NCI-H2107 (cell line): ENCODE data around the gene CDR2.
"Not testable (repeated sequence)": the region's sequence is repeated elsewhere in the genome, so short reads cannot be mapped to it uniquely, and the experiment has no call there.

Experiments used
- DNase-seq: peaks from one replicate; lab custom pipeline; 2025; lab: John Stamatoyannopoulos, UW

CDR2 gene

GRCh38 chr16:22352723-22353122, 21.7 kb downstream of the CDR2 start:
- DNase-seq: no peak

DNA sequence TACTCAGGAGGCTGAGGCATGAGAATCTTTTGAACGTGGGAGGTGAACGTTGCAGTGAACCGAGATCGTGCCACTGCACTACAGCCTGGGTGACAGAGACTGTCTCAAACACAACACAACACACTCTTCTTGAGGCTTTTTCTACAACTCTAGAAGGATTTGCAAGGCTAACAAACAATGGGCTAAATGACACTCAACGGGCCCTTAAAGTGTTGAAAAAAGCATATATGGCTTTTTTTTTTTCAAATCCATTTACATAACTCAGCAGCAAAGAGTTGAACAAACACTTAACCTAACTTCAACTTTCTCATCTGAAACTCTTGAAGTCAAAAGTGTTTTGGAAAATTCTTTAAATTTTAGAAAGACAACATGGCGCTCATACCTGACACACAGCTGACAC, 22.3 kb downstream of the CDR2 start:
- no peak for DNase-seq

GRCh38 chr16:22351017-22351416, 23.4 kb downstream of the CDR2 start:
- not testable (repeated sequence) for DNase-seq

- DNase-seq: no peak
These were observed 26.1 kb downstream of the CDR2 start for GRCh38 chr16:22348291-22348690.

DNA sequence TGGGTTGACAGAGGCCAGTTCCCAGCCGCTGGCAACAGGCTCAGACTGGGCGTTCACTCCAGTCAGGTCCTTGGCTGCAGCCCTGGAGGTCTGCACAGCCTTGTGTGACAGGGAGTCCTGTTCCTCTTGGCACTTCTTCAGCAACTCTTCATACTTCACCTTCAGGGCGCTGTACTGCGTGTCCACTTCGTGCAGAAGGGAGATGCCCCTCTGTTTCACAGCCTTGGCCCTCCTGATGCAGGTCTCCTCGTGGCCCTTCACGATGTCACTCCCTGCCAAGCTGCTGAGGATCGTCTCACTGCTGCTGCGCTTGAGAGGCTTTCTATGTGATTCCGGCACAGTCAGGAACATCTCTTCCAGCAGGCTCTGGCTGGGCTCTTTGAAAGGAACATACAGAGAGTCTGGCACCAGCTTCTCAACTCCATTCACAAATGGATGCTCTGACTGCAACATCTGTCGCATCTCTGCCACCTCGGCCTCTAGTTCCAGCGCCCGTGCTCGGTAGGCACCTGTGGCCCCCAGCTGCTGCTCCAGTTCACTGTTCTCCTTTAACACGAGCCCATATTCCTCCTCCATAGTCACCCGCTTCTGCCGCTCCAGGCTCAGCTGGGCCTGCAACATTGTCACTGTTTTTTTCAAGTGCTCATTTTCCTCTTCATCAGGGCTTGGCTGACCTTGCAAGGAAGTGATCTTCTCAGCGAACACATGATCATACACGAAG, 27.2 kb downstream of the CDR2 start:
- DNase-seq: no peak

DNA sequence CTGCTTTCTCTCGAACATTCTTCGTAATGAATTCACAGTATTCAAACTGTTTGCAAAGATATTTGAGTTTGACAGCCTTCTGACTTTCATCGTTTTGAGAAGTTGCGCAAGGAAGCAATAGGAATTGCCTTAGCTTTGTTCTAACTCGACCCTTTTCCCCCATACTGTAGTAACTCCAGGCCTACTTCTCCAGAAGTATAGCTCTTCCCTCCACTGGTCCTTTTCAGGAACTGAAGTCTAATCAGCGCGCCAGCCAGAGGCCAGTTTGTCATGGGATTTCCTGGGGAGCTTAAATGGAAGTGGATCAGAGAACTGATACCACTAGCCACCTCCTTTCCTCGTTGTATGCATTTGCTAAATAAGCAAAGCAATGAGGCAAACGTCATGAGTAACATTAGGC, 27.9 kb downstream of the CDR2 start:
- DNase-seq: no peak

DNA sequence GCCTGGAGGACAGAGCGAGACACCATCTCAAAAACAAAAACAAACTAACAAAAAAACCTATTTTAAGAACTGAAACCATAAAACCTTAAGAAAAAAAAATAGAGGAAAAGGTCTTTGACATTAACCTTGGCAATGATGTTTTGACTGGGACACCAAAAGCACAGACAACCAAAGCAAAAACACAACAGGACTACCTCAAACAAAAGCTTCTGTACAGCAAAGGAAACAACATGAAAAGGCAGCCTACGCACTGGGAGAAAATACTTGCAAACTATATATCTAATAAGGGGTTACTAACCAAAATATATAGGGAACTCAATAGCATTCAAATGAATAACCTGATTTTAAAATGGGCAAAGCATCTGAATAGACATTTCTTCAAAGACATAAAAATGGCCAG, 32.3 kb downstream of the CDR2 start:
- no peak for DNase-seq

DNA sequence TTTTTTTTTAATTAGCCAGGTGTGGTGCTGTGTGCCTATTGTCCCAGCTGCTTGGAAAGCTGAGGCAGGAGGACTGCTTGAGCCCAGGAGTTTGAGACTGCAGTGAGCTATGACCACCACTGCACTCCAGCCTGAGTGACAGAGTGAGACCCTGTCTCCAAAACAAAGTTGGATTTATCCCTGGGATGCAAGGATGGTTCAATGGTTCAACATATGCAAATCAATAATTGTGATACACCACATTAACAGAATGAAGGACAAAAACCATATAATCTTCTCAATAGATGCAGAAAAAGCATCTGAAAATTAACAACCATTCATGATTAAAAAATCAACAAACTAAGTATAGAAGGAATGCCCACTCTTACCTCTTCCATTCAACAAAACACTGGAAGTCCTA, 33.5 kb downstream of the CDR2 start:
- no peak for DNase-seq

GRCh38 chr16:22337849-22338635, 36.4 kb downstream of the CDR2 start:
- no peak for DNase-seq

DNA sequence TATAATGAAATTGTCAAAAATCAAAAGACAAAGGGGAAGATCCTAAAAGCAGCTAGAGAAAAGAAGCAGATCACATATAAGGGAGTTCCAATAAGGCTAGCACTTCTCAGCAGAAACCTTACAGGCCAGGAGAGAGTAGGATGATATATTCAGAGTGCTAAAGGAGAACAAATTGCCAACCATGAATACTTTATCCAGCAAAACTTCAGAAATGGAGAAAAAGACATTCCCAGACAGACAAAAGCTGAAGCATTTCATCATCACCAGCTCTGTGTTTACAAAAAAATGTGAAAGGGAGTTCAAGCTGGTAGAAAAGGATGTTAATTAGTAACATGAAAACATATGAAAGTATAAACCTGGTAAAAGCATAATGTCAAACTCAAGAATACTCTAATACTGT, 37.4 kb downstream of the CDR2 start:
- no peak for DNase-seq

DNA sequence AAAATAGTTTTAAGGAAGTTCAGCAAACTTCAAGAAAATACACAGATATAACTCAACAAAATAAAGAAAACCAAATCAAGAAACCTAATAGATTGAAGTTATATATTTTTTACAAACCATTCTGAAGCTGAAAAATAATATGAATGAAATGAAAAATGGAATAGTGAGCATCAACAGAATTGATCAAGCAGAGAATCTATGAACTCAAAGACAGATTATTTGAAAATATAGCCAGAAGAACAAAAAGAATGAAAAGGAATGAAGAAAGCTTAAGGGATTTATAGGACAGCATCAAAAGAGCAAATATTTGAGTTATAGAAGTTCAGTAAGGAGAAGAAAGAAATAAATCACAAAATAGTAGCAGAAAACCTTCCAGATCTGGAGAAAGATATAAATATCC, 37.8 kb downstream of the CDR2 start:
- no peak for DNase-seq

- DNase-seq: no peak
These were observed 38.7 kb downstream of the CDR2 start for GRCh38 chr16:22335668-22336246.

DNA sequence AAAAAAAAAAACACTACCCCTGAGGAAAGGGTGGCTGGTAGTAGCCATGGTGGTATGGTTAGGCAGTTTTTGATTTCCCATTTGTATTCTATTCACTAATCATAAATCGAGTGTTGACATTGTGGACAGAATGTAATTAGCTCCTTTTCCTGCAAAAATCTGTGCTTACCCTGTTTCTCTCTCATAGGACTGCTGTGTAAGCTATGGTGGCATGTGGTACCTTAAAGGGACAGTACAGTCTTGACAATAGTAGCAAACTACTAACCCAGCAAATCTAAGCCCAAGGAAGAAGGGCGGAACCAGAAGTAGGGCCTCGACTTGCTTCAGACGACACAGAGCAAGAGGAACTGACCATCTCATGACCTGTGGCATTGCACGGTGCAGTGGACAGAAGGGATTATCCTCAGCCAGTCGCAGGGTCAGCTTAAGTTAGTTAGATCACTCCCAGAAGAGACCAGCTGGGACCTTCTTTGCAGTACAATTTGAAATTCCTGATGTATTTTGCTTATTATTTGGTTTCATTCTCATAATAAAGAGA, 40.9 kb downstream of the CDR2 start:
- no peak for DNase-seq

GRCh38 chr16:22330326-22330725, 44.1 kb downstream of the CDR2 start:
- DNase-seq: no peak

DNA sequence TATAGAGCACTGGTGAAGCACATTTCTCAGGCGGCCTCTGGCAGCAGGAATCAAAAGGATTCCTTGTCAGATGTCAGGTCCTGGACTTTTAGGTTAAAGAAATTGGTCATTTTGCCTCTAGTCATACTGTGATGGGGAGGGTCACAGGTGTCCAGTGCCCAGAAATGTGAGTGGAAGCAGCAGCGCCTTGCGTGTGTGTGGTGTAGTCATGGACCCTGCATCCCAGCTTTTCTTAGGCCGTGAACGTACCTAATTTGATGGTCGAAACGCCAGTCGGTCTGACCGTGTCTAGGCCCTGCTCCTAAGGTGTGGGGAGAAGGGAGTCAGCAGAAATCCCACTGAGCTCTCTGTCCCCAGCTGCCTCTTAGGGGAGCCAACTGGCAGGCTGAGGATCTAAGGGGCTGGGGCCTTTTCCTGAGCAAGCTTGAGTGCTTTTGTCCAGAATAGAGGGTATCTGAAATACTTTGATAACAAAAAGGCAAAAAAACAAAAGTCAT, 45.2 kb downstream of the CDR2 start:
- DNase-seq: no peak

GRCh38 chr16:22328081-22328725, 46.2 kb downstream of the CDR2 start:
- DNase-seq: no peak

DNA sequence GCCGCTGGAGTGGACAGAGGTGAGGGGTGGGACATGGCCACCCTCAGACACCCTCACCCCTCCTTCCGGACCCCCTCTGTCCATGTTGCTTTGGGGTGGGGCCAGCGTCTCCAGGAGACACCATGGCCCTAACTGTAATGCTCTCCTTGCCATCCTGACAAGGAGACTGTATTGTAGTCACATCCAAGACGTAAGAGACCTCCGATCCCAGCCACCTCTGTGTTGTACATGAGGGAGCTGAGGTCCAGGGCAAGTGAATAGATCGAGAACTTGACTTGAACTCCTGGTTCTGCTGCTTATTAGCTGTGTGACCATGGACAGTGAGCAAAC, 47.0 kb downstream of the CDR2 start:
- DNase-seq: no peak

DNA sequence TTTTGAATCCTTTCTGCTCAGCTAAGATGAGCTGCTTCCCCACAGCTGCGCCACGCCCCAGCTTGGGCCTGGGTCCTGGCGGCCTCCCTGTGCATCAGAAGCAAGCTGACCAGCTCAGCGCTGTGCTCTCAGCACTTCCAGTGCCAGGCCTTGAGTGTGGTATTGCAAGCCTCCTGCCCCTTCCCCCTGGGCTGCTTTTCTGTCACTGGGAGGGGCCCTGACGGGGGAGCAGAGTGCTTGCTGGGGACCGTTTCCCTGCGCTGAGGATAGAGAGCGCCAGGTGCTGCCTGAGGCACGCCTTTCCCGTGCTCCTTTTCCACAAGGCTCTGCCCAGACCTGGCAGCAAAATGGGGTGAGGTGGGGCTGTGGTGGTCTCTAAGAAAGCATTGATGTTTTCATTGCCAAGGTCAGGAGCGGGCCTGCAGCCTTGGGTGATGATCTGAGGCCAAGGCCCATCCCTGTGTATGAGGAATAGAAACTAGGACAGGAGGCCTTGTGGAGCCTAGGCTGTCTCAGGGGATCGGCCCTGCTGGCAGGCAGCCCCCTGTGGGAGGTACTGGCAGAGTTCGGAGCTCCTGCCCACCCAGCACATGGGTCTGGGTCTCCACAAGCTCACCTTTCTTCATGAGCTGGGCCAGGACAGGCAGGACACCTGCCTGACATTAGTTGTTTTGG, 47.5 kb downstream of the CDR2 start:
- no peak for DNase-seq

- DNase-seq: no peak
These were observed 48.1 kb downstream of the CDR2 start for GRCh38 chr16:22326369-22326652.

DNA sequence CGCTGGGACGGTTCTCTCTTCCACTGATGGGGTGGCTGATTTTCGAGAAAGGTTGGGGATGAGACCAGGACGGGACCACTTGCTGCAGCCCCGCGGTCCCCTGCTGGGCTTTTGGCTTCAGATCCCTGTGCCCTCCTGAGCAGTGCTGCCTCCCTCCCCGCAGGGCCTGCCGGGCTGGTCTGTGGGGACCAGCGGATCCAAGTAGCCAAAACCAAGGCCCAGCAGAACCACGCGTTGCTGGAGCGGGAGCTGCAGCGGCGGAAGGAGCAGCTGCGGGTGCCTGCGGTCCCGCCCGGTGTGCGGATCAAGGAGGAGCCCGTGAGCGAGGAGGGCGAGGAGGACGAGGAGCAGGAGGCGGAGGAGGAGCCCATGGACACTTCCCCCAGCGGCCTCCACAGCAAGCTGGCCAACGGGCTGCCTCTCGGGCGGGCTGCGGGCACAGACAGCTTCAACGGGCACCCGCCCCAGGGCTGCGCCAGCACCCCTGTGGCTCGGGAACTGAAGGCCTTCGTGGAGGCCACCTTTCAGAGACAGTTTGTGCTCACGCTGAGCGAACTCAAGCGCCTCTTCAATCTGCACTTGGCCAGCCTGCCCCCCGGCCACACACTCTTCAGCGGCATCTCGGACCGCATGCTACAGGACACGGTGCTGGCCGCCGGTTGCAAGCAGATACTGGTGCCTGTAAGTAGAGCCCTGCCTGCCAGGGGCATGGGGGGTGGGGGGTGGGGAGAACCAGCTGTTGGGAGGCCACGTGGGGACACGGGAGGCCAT, 48.6 kb downstream of the CDR2 start:
- no peak for DNase-seq
